HG02973 (cell line): ENCODE data around the gene B3GNT9.

Experiments
- ATAC-seq: cut with Tn5 transposase; IDR thresholded peaks from one replicate; pipeline ENCODE4 v1.9.1; 2021; ENCODE audit warnings: moderate library complexity; ENCODE audit not compliant: unreplicated experiment

Gene B3GNT9

DNA sequence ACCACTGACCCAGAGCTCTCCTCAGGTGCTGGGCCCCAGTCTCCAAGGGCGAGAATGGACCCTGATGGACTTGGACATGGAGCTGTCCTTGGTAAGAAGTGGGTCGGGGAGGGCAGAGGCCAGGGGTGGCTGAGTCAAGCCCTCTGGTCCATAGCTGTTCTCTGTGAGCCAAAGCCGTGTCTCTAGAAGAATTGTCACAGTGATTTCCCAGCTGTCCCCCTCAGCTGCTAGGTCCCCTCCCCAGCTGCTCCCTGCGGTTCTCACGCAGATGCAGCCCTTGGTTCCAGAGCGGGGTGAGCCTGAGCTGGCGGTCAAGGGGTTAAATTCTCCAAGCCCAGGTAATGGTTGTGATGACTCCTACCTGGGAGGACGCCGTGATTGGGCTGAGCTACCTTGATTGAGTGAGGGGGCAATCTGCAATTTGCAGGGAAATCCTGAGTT, 18.2 kb upstream of the B3GNT9 start:
- ATAC-seq, result no peak

DNA sequence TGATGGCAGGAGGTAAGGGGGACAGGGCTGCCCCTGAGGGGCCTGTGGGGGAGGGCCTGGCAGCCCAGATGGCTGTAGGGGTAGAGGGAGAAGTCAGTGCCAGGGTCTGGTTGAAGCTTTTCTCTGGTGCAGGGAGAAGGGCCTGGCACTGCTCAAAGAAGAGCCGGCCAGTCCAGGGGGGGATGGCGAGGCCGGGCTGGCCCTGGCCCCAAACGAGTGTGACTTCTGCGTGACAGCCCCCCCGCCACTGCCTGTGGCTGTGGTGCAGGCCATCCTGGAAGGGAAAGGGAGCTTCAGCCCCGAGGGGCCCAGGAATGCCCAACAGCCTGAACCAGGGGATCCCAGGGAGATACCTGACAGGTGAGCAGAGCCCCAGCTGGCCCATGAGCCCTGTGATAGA, 16.8 kb upstream of the B3GNT9 start:
- ATAC-seq, result no peak

DNA sequence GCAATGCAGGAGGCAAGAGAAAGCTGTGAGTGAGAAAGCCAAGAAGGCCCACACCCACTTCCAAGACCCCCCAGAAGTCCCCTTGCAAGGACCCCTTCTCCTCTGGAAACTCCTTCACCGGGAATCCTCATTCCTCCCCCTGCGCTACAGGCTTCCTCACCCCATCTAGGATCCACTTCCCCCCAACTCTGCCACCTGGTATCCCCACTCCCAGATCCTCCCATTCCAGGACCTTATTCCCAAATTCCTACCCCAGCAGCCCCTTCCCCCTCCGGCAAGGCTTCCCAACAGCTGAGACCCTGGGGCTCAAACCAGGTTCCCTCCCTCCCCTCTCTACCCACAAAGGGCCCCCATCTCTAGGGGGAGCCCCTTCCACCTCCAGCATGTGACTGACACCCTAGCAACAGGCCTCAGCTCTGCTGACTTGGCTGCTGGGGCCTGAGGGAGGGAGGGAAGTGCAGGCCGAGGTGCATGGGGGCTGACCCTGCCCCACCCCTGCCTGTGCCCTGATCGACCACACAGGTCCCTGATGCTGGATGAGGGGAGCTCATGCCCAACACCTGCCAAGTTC, 15.9 kb upstream of the B3GNT9 start:
- ATAC-seq, result no peak

DNA sequence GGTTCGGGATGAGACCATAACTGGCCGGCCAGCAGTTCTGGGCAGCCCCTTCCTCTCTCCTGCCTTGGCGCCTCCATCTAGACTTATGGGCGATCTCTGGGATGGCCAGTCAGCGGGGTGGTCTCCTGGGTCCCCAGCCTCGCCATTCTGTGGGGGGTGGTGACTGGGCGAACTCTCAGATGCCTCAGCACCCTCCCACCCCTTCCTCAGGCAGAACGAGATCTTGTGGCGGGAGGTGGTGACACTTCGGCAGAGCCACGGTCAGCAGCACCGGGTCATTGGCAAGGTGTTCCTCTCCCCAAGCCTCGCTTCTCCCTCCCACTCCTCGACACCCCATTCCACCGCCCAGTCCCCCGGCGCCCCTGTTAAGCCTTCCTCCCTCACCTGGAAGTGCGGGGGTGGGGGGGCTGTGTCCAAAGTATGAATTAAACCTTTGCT, 15.3 kb upstream of the B3GNT9 start:
- no peak for ATAC-seq

DNA sequence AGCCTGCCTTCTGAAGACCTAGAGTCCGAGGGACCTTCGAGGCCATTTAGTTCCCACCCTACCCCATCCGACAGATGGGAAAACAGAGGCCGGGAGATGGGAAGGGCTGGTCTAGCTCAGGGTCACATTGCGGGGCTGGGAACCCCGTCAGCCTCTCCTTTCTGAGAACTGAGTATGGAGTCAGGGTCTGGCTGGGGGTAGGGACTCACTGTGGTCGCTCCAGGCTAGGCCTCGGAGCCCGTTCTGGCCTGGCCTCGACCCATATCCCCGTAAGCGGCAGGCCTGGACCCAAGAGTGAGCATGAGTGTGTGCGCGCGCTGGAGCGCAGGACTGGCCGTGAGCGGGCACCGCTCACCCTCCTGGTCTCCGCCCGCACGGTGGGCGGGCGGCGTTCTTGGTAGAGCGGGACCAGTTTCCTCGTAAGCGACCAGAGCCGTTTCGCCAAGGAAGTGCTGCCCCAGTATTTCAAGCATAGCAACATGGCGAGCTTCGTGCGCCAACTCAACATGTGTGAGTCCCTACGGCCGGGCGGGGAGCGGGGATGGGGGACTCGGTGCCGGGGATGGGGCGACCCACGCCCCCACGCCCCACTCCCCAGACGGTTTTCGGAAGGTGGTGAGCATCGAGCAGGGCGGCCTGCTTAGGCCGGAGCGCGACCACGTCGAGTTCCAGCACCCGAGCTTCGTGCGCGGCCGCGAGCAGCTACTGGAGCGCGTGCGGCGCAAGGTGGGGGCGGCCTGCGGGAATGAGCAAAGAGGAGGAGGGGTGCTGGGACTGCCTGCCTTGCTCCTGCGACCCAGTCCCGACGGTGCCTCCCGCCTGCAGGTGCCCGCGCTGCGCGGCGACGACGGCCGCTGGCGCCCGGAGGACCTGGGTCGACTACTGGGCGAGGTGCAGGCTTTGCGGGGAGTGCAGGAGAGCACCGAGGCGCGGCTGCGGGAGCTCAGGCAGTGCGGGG, 14.6 kb upstream of the B3GNT9 start:
- no peak for ATAC-seq

DNA sequence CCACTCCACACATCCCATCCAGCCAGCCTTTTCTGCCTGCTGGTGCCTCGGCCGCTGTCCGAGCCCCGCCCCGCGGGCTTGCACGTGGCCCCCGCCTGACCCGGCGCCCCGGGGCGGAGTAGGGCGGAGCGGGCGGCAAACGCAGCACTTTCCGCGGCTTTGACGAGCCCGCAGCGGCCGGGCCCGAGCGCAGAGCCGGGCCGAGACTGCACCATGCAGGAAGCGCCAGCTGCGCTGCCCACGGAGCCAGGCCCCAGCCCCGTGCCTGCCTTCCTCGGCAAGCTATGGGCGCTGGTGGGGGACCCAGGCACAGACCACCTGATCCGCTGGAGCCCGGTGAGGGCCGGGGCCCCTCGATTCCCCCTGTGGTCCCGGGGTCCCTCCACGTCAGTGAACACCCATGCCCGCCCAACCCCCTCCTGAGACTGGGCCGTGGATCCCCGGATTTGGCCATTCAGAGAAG, 13.8 kb upstream of the B3GNT9 start, which contains the start of gene HSF4:
HSF4 (plus strand) TSS at position 147 of the 463 bp plus-strand sequence; CDS start at position 214, 67 bp downstream.
- ATAC-seq, result no peak

DNA sequence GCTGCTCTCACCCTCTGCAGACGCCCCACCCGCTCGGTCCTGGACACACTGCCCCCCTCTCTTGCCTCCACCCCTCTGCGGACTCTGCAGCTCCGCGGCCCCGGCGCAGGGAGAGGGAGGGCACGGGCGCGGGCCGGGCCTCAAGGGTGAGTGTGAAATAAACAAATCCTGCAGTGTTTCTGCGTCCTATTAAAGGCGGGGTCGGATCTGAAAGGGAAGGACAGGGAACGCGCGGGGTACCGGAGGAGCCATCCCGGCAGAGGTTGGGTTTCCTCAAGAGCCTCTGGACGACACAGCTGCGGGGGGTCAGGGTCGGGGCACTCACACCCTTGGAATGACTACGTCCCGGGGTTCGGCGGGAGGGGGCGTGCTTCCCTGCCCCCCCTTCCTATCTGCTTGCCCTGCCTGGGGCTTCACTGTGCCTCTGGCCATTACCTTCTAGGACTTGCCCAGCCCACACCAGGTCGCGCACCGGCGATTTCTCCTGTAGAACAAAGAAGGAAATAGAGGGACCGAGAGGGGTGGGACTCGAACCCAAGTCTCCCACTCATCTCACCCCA, 13.3 kb upstream of the B3GNT9 start:
- no peak for ATAC-seq

DNA sequence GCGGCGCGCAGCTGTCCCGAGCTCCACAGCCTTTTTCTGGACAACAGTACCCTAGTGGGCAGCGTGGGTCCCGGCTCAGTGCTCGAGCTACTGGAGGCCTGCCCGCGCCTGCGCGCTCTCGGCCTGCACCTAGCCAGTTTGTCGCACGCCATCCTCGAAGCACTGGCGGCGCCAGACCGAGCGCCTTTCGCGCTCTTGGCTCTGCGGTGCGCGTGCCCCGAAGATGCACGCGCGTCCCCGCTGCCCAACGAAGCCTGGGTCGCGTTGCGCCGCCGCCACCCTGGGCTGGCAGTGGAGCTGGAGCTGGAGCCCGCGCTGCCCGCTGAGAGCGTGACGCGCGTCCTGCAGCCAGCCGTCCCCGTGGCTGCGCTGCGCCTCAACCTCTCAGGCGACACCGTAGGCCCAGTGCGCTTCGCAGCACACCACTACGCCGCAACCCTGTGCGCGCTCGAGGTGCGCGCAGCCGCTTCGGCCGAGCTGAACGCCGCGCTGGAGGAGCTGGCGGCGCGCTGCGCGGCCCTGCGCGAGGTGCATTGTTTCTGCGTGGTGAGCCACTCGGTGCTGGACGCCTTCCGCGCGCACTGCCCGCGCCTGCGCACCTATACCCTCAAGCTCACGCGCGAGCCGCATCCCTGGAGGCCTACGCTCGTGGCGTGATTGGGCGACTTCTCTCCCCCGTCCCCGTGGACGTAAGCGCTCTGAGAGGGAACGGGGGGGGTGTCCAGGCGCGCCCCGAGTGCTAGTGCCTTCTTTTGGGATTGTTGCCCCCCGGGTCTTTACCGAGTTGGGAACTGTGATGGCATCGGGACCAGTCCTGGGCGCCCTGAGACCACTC, 12.6 kb upstream of the B3GNT9 start:
- no peak for ATAC-seq

DNA sequence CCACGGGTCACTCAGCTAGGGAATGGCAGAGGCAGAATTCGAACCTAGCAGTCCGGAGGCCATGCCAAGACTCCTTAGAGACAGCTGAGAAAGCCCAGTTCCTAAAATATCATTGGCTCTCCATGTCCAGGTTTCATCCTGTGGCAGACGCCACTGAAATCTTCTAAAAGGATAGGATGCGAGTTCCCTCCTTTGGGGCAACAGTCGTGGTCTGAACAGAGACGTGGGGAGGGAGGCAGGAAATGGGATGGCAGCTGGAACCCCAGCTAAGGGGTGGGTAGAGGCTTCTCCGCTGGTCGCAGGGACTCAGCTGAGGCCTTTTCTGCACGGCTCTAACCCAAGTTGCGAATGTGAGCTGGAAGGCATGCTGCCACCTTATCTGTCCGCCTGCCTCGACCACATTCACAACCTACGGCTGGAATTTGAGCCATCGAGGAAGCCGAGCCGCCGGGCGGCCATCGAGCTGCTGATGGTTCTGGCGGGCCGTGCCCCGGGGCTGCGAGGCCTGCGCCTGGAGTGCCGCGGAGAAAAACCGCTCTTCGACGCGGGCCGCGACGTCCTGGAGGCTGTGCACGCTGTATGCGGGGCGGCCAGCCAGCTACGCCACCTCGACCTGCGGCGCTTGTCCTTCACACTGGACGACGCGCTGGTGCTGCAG, 11.8 kb upstream of the B3GNT9 start:
- ATAC-seq, result no peak

DNA sequence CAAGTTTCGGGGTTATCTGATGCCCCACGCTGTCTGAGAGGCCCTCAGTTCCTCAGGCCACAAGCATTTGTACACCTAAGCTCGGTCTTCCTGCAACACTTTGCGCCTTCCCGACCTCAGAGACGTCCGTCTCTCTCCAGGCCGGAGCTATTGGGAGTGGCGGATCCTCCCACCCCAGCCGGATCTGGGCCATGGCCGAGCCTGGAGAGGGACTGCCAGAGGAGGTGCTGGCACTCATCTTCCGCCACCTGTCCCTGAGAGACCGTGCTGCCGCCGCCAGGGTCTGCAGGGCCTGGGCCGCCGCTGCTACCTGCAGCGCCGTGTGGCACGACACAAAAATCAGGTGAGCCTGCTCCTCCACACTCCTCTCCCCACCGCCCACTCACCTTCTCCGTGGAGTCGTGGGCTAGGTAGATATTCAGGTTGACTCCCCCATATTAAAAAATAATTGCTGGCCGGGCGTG, 10.8 kb upstream of the B3GNT9 start:
- no peak for ATAC-seq

DNA sequence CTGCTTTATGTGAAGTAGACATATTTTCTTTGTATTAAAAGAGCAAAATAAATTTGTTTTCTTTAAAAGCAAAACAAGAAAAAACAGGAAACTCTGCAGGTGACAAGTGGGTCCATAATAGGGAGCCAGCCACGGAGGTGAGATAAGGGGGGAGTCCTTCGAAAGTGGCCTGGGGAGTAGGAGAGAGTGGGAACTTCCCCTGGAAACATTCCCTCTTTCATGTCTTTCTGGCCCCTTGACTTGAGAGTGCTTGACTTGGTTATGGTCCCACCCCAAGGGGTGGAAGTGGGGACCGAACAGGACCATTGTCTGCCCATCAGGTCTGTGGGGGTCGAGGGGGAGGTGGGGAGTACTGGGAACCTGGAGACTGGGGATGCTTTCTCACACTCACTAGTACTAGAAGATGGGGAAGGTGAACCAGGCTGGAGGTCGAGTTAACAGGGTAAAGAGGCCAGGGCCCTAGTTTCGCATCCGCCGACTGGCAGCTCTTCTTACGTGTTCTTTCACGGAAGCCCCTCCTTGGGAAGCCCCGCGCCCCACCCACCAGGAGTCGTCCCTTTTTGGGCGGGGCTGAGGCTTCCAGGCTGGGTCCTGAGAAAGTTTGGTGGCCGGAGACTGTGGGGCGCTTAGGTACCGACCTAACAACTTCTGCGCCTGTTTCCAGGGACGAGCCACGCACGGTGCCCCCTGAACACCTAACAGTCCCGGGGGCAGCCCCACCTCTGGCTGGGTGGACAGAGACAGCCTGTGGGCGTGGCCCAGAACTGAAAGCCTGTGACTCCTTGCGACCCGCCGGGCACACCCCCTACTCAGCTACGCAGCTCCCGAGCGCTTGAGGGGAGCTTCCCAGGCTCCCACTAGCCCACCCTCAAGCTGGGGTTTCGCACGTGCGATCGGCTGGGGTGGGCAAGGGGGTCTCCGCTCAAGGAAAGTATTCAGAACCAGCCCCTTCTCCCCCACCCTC, 8.1 kb upstream of the B3GNT9 start:
- ATAC-seq, result peak; percentile 34

DNA sequence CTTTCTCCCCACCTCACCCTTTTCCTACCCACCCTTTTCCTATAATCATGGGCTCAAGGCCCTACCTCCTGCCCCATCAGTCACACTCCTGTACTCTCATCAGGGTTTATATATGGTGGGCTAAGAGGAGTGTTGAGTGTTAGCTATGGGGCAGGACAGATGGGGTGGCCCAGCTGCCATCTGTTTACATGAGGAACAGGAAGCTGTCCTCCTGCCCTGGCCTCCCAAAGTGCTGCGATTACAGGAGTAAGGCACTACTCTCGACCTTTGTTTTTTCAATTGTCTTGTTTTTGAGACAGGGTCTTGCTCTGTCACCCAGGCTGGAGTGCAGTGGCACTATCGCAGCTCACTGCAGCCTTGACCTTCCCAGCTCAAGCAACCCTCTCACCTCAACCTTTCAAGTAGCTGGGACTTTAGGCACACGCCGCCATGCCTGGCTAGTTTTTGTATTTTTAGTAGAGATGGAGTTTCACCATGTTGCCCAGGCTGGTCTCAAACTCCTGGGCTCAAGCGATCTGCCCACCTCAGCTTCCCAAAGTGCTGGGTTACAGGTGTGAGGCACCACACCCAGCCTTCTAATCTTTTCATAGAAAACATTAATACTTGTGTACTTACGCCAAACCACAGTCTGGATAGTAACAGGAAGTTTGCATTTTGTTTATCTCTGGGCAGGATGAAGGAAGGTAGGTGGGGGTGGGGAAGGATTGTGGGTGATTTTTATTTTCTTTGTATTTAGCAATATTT, 7.3 kb upstream of the B3GNT9 start:
- ATAC-seq, result no peak

DNA sequence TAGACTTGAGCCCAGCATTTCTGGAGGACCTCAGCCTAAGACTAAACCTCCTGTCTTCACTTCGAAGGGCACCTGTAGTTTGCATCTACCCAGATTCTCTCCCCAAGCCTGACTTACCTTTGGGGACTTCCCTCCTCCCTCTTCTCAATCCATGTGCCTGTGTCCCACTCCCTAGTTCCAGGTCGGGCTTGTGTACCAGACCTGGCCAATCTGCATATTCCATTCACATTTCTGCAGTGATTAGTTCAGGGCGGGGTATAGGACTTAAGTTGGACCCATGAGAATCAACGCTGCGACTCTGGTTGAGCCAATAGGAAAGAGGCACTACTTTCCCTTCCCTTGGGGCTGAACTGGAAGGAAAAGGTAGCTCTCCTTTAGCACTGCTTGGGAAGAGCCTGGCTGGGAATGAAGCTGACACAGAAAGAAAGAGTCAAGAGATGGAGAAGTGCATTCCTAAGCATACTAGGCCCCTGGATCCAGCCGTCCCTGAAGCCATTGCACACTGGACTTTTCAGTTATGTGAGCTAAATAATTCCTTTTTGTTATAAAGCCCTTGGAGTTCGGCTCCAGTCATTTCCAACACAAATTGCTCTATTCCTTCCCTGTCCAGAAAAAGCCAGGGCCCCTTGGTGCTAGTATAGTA, 6.4 kb upstream of the B3GNT9 start:
- no peak for ATAC-seq

DNA sequence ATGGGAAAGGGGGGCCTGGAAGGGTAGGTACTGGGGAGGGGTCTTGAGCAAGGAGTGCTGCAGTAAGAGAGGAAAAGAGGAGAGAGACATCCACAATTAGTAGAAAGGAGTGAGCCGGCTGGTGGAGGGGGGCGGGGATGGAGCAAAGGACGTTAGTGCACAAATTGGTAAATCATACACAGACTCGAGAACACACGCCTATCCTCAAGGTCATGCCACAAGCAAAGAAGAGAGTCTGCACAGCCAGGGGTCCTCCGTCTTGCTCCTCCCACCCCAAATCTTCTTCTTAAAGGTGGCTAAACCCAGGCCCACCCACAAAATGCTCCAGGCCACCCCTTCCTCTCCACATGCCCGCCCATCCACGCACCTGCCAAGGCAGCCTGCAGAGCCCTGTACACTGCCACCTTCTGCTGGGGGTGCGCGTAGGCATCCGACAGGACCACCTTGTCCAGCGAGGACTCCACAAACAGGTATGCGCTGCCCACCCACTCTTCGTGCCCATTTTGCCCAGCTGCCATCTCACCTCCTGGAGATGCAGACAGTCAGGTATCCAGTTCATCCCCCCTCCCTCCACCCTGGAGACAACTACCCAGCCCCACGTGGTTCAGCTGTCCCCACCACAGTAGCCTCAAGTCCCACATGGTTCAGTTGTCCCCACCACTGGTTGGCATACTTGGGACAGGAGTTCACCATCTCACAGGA, 5.5 kb upstream of the B3GNT9 start:
- ATAC-seq, result no peak

DNA sequence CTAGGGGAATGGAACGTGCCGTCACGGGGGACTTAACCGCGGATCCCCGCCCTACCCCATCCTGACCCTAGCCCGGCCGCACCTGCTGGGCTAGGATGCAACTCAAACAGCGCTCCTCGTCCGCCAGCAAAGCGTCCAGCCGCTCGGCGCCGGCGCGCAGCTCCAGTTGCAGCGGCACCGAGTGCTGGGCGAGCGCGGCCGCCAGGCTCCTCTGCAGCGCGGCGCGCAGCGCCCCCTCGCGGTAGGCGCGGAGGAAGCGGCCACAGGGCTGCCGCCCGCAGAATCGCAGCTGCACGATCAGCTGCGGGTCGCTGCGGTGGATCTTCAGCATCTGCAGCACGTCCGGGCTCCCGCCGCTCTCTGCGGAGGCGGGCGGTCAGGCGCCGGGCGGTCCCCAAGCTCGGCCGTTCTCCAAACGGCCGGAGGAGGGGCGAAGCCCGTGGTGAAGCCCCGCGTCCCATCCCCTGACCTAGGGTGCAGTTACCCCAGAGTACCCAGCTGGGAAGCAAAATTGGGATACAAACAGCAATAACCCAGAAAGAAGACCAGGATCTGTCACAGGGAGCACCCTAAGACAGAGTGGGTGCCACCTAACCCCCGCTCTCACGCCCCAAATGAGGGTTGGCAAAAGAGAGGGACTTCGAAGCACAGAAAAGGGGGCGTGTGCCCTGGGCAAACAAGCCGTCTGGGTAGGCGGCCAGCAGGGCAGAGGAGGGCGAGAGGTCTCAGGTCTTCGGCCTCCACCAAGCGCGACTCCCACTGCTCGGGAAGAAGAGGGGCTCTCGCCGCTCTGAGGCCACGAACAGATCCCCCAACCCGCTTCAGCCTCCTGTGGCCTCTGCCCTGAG, 4.7 kb upstream of the B3GNT9 start:
- no peak for ATAC-seq

DNA sequence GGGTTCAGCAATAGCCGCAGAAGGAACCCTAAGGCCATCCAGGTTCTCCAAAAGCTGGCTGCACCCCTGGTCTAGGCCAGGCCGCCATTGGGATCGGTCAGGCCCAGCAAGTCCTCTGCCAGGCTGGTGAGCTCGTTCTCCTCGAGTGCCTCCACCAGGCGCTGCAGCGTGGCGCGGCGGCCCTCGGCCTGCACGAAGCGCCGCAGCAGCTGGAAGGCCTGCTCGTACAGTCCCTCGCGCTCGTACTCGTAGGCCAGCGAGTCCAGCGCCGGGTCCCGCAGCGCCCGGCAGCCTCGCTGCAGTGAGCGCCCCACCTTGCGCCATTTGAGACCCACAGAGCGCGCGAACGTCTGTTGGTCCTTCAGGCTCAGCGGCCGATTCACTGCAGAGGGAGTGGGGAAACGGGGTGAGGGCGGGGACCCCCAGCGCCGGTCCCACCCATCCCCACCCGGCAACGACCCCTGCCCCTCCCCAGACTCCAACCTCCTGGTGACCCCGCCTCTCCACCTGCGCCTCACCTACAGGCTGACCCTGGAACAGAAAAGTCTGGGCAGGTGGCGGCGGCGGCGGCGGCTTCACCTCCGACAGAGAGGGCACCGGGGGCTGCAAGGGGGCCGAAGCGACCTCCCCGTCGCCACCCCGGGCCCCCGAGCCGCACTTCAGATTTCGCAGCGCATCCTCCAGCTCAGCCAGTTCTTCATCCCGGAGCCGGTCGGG, 3.9 kb upstream of the B3GNT9 start:
- ATAC-seq, result no peak
